NCI-H146 treated with DMSO at 0.1 percent for 48 hours (cell line): ENCODE data around the gene PDE4B.
"Not testable (repeated sequence)": the region's sequence is repeated elsewhere in the genome, so short reads cannot be mapped to it uniquely, and the experiment has no call there.

Source experiments
- DNase-seq: peaks from one replicate; lab custom pipeline; 2025; ENCODE audit not compliant: unreplicated experiment; lab: John Stamatoyannopoulos, UW

Gene PDE4B

GRCh38 chr1:66405061-66405460, 612.4 kb downstream of the PDE4B start:
- DNase-seq = no peak

DNA sequence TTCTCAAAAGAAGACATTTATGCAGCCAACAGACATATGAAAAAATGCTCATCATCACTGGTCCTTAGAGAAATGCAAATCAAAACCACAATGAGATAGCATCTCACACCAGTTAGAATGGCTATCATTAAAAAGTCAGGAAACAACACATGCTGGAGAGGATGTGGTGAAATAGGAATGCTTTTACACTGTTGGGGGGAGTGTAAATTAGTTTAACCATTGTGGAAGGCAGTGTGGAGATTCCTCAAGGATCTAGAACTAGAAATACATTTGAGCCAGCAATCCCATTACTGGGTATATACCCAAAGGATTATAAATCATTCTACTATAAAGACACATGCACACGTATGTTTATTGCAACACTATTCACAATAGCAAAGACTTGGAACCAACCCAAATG, 618.8 kb downstream of the PDE4B start:
- DNase-seq = not testable (repeated sequence)

- no peak for DNase-seq
Observed at GRCh38 chr1:66412704-66413103, 620.0 kb downstream of the PDE4B start.

GRCh38 chr1:66413136-66413837, 620.6 kb downstream of the PDE4B start:
- DNase-seq = no peak

DNA sequence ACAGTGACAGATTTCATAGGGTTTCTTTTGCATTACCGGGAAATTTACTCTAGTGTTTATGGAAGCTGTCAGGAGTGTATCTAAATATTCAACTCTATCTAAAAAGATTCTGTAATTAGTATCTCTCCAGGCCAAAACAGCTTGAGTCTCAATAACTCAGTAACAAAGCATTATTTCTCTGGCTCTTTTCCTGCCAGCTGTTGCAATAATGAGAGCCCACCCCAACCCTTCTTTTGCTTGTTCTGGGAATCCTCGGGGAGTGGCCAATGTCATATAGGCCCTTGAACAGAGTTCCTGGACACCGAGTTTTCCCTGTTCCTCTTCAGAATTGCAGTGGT, 621.1 kb downstream of the PDE4B start:
- DNase-seq = no peak

GRCh38 chr1:66415281-66415680, 622.6 kb downstream of the PDE4B start:
- DNase-seq = no peak

DNA sequence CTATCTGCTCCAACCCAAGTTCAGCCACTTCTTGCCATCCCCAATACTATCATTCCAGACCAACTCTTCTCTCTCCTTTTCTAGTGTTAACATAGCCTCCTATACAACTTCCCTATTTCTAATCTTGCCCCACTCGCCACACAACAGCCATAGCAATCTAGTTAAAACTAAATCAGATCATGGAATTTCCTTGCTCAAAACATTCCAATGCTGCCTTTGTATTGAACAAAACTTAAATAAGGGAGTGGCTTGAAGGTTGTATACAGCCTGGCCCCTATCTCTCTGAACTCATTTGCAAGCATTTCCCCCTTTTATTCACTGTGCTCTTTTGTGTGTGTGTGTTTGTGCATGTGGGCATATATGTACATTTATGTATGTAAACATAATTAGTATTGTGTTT, 623.2 kb downstream of the PDE4B start:
- no peak for DNase-seq

GRCh38 chr1:66416295-66416694, 623.6 kb downstream of the PDE4B start:
- no peak for DNase-seq

DNA sequence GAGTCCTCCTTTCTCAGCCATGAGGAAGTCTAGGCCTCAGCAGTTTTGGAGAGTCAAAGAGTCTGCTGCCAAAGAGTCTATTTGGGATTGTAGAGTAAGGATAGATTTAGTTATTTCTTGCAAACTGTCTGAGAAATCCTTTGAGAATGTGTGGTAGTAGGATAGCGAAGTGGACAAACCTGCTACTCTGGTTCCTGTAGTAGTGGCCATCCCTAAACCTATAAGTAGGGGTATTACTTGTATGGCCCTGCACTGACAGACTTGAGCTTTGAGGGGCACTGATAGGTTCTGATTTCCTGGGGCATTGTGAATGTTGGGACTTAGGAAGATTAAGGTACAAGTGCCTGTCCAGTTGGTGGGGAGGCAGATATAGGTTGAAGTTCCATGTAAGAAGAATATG, 625.3 kb downstream of the PDE4B start:
- DNase-seq = no peak

DNA sequence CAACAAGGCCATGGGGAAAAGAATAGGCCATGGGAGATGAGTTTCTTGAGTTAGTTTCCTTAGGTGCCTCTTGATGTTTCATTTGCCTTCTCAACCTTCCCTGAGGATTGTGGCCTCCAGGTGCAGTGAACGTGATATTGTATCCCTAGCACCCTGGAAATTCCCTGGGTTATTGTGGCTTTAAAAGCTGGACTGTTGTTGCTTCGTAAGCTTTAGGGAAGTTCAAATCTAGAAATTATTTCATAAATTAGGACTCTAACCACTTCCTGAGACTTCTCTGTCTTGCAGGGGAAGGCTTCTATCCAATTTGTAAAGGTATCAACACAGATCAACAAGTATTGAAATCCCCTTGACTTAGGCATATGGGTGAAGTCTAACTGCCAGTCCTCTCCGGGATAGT, 627.5 kb downstream of the PDE4B start:
- not testable (repeated sequence) for DNase-seq

GRCh38 chr1:66420906-66421305, 628.2 kb downstream of the PDE4B start:
- DNase-seq = not testable (repeated sequence)

DNA sequence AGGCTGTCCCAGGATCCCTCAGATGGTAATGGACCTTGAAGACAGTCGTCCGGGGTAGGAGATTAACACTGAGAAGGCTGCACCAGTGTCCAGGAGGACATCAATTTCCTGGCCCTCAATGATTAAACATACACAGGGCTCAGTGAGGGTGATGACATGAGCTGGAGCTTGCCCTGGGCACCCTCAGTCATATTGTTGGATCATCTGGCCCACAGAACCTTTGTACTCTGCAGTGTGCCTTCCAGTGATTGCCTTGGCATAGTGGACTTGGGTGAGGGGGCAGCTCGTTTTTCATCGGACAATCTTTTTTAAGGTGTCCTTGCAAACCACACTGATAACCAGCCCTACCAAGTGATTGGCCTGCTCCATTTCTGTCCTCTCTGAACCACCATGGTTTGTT, 630.1 kb downstream of the PDE4B start:
- no peak for DNase-seq
